Left ventricle myocardium inferior (tissue), 1 donor: ENCODE data around the gene FAM131C. TPM values are rescaled to one million over a fixed set of nuclear protein-coding genes. Genes with fewer than 3 reads are reported as not detected.
"Not testable (repeated sequence)": the region's sequence is repeated elsewhere in the genome, so short reads cannot be mapped to it uniquely, and the experiment has no call there.

Experiments used
- DNase-seq: peaks from one replicate; pipeline ENCODE4 v3.0.0-alpha.2; 2020
- H3K27ac ChIP-seq: fragments of 200-600 bp; replicated peaks from 2 replicates; pipeline ENCODE4 v1.8.0; 2021
- H3K27me3 ChIP-seq: fragments of 200-600 bp; 2 replicates; pipeline ENCODE4 v1.8.0; 2021; ENCODE audit warnings: low read depth
- H3K36me3 ChIP-seq: fragments of 200-600 bp; 2 replicates; pipeline ENCODE4 v1.8.0; 2021
- H3K4me1 ChIP-seq: fragments of 200-600 bp; 2 replicates; pipeline ENCODE4 v1.8.0; 2021
- H3K4me3 ChIP-seq: fragments of 200-600 bp; 2 replicates; pipeline ENCODE4 v1.8.0; 2021; ENCODE audit warnings: mild to moderate bottlenecking, moderate library complexity
- H3K9me3 ChIP-seq: fragments of 200-600 bp; replicated peaks from 2 replicates; pipeline ENCODE4 v1.8.0; 2021
- intact Hi-C: fragments of 100-400 bp; cut with micrococcal nuclease; formaldehyde crosslinking; loops from one replicate; pipeline ENCODE4 v1.11.0; 2022
- total RNA-seq: library from RNA; stranded (reverse); fragmentation: NEBNext Ultra II Directional; extraction: Animal tissue kit (Norgen Biotek cat#: 25700); gene quantifications from one replicate; pipeline ENCODE4 v1.2.1, GENCODE V29; 2021
- TF ChIP-seq, protein P1 (sequence below): fragments of 200-600 bp; IDR thresholded peaks from 2 replicates; pipeline ENCODE4 v1.8.0; 2021; ENCODE audit warnings: antibody characterized with exemption, mild to moderate bottlenecking, borderline replicate concordance
- donor health status: DM: no; HTN: yes; CAD: no; lungs with severe emphysema.

Gene FAM131C
- total RNA-seq, 1 donor from 2014 or later, result 5.4 TPM

DNA sequence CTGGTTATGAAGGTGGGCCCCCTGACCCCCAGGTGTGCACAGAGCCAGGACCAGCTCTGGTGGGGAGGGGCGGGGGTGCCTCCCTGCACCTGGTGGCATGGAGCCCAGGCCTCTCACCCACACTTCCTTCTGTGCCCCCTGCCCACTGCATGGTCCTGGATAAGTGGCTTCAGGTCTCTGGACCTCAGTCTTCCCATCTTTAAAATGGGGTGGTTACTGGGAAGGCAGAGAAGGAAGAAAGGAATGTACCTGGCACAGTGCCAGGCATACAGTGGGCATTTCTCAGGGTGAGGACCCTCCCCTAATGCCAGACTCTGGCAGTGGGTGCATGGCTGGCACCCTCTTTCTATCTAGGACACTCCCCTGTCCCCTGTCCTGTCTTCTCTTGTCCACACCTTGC lies 44.2 kb downstream of the FAM131C start:
- Histone ChIP-seq H3K4me1 (peaks cover 20% of the 10 kb centered on the region), H3K4me3 (no peak overlapping the region), H3K27ac (no peak overlapping the region), H3K36me3 (no peaks in the 10 kb centered on the region), H3K9me3 (no peaks in the 10 kb centered on the region), H3K27me3 (peaks cover 30% of the 10 kb centered on the region)
- intact Hi-C loops, result no loop called here
- no peak for DNase-seq
- TF ChIP-seq, protein P1, sequence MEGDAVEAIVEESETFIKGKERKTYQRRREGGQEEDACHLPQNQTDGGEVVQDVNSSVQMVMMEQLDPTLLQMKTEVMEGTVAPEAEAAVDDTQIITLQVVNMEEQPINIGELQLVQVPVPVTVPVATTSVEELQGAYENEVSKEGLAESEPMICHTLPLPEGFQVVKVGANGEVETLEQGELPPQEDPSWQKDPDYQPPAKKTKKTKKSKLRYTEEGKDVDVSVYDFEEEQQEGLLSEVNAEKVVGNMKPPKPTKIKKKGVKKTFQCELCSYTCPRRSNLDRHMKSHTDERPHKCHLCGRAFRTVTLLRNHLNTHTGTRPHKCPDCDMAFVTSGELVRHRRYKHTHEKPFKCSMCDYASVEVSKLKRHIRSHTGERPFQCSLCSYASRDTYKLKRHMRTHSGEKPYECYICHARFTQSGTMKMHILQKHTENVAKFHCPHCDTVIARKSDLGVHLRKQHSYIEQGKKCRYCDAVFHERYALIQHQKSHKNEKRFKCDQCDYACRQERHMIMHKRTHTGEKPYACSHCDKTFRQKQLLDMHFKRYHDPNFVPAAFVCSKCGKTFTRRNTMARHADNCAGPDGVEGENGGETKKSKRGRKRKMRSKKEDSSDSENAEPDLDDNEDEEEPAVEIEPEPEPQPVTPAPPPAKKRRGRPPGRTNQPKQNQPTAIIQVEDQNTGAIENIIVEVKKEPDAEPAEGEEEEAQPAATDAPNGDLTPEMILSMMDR, result no peak

DNA sequence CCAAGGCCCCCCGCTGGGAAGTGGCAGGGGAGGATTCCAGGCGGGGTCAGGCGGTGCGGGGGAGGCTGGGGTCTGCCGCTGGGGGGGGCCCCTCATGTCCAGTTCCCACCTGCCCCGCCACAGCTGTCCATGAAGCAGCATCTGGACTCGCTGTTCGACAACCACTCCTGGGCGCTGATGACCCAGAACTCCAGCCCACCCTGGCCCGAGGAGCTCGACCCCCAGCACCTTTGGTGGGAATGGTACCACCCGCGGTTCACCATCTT lies 44.5 kb downstream of the FAM131C start:
- H3K4me3 ChIP-seq, H3K36me3 ChIP-seq, intact Hi-C loops, H3K9me3 ChIP-seq, DNase-seq, H3K27ac ChIP-seq: not testable (repeated sequence)
- Histone ChIP-seq H3K4me1 (peaks cover 20% of the 10 kb centered on the region), H3K27me3 (peaks cover 30% of the 10 kb centered on the region)

DNA sequence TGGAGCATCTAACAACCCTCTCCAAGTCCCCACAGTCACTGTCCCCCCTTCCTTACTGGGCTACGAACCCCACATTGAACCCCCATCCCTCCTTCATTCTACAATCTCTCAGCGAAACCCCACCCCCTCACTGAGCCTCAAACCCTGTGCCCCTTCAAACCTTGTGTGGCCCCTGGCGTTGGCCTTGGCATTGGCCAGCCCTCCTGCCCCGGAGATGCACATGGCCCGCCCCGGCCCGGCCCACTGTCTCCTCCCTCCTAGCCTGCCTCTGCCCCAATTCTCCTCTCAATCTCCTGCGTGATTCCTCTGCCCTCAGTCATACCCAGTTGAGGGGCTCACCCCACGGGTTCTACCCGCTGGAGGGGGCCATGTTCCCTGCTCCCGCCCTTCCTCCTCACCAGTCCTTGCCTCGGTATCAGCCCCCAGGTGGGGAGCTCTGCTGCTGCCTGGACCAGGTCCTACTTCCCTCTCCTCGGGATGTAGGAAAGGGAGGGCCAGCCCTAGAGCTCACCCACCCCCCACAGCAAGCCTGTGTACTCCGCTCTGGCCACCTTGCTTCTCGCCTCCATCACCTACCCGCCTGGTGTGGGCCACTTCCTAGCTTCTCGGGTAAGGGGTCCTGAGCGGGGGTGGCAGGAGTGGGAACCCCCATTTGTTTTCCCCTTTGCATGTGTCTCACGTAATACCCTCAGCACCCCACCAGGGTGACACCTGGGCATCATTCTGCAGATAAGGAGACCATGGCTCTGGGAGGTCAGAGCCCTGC lies 45.0 kb downstream of the FAM131C start:
- no peak for DNase-seq
- H3K4me3 ChIP-seq, result no peak overlapping the region
- intact Hi-C loops, result no loop called here
- no peak overlapping the region for H3K27ac ChIP-seq
- H3K27me3 ChIP-seq, result peaks cover 30% of the 10 kb centered on the region
- H3K36me3 ChIP-seq, result no peaks in the 10 kb centered on the region
- TF ChIP-seq, protein P1, result no peak
- no peaks in the 10 kb centered on the region for H3K9me3 ChIP-seq
- H3K4me1 ChIP-seq, result peaks cover 20% of the 10 kb centered on the region

DNA sequence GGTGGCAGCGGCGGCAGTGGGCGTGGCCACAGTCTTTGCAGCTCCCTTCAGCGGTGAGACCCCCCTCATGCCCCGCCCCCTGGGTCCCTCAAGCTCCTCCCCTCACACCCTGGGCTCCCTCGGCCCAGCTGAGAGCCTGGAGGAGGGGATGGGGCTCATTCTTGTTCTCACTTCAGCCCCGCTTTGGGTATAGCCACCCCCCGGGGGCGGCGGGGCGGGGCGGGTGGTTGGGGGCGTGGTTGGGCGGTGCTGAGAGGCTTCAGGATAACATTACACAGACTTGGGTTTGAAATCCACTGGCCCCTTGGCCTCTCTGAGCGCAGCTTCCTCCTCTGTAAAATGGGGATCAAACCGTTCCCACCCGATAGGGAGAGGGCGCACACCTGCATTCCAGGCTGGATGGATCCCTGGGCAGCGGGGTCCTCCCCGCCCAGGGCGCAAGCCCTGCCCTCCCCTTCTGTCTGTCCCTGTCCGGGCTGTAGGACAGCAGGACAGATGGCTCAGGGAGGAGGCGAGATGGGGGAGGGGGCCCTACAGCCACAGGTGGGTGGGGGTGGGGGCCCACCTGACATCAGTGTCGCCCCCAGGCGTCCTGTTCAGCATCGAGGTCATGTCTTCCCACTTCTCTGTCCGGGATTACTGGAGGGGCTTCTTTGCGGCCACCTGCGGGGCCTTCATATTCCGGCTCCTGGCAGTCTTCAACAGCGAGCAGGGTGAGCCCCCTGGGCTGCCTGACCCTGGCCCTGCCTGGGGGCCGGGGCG lies 46.5 kb downstream of the FAM131C start:
- DNase-seq, result no peak
- H3K9me3 ChIP-seq, result no peaks in the 10 kb centered on the region
- no peak overlapping the region for H3K27ac ChIP-seq
- peaks cover 10% of the 10 kb centered on the region for H3K4me1 ChIP-seq
- H3K36me3 ChIP-seq, result no peaks in the 10 kb centered on the region
- H3K27me3 ChIP-seq, result peaks cover 30% of the 10 kb centered on the region
- H3K4me3 ChIP-seq, result peak overlapping the region; percentile 43
- TF ChIP-seq, protein P1, result no peak
- intact Hi-C loops, result no loop called here

DNA sequence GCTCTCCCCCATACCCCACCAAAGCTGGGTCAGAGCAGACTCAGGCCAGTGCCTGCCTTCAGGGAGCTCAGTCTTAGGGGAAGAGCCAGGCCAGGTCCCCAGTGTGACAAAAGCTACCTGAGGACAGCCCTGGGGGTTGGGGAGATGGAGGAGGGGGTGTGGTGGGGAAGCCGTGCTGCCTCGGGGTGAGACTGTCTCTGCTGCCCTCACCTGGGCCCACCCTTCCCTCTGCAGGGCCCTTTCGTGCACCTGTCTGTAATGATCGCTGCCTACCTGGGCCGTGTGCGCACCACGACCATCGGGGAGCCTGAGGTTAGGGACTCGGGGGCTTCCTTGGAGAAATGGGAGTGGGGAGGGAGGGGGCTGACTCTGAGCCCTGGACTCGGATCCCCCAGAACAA lies 47.1 kb downstream of the FAM131C start:
- H3K27ac ChIP-seq, DNase-seq, H3K36me3 ChIP-seq, H3K9me3 ChIP-seq, intact Hi-C loops: not testable (repeated sequence)
- Histone ChIP-seq H3K4me1 (peaks cover 16% of the 10 kb centered on the region), H3K27me3 (peaks cover 30% of the 10 kb centered on the region), H3K4me3 (peak overlapping the region; percentile 43)

DNA sequence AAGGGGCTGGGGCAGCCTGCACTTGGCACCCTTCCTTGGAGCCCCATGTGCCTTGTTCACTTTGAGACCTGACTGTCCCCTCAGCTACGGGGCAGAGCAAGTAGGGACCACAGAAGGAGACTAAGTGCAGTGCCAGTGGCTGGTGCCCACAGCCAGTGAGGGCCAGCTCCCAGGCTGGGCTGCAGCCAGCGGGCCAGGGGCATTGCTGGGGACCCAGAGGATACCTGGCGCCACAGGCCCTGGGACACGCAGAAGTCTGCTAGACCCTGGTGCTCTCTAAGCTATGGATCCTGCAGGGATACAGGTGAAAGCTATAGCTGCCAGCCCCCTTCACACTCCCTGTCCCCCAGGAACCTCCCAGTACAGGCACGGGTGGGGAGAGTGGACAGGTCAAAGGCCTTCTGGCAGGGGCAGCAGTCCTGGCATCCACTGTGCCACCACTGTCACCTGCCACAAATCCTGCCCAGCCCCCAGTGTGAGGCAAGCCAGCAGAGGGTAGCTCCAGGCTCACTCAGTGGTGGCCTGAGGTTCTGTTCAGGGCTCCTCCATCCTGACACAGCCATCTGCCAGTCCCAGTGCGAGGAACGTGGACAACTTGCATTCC lies 50.3 kb downstream of the FAM131C start:
- H3K4me1 ChIP-seq, result peaks cover 46% of the 10 kb centered on the region
- no peaks in the 10 kb centered on the region for H3K36me3 ChIP-seq
- no peak for DNase-seq
- H3K4me3 ChIP-seq, result no peak overlapping the region
- peaks cover 9% of the 10 kb centered on the region for H3K27me3 ChIP-seq
- no peak overlapping the region for H3K27ac ChIP-seq
- TF ChIP-seq, protein P1, result no peak
- intact Hi-C loops, result no loop called here
- no peaks in the 10 kb centered on the region for H3K9me3 ChIP-seq
